GM18861 (cell line): ENCODE results near the gene FAN1.
"Not testable (repeated sequence)": the region's sequence is repeated elsewhere in the genome, so short reads cannot be mapped to it uniquely, and the experiment has no call there.

ENCODE experiments used
- ATAC-seq: cut with Tn5 transposase; IDR thresholded peaks from one replicate; pipeline ENCODE4 v1.9.1; 2021; ENCODE audit not compliant: unreplicated experiment

FAN1 gene

DNA sequence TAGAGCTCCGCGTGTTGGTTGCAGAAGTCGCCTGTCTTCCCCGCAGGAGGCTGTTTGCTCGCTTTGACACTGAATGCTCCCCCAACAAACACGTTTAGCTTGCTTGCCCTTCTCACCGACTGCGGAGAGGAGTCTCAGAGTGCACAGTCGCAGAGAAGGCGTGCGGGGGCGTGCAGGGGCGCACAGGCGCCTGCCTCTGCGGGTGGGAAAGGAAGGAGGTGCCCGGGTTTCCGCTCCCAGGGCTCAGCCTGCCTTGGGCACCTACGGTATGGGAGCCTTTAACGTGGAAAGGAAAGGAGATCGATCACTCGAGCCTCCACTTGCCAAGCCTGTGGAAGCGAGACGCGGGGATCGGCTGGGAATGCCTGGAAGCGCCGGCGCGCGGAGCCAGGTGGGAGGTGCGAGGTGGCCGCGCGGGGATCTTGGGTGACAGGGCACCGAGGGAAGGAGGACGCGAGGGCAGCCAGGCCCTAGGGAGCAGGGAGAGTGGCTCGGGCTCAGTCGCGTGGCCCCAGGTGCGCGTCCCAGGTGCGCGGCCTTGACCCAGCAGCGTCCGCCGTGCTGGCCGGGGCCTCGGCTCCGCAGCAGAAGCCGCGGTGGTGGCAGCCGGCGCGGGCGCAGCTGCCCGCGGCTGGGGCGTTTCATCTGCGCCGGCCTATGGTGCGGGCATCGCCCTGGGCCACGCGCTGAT is at the start of gene FAN1:
TSS of gene FAN1 (plus strand) at position 419 of the 691 bp plus-strand sequence. CDS start 749 bp downstream, outside the sequence.
- ATAC-seq, result peak; percentile 83

DNA sequence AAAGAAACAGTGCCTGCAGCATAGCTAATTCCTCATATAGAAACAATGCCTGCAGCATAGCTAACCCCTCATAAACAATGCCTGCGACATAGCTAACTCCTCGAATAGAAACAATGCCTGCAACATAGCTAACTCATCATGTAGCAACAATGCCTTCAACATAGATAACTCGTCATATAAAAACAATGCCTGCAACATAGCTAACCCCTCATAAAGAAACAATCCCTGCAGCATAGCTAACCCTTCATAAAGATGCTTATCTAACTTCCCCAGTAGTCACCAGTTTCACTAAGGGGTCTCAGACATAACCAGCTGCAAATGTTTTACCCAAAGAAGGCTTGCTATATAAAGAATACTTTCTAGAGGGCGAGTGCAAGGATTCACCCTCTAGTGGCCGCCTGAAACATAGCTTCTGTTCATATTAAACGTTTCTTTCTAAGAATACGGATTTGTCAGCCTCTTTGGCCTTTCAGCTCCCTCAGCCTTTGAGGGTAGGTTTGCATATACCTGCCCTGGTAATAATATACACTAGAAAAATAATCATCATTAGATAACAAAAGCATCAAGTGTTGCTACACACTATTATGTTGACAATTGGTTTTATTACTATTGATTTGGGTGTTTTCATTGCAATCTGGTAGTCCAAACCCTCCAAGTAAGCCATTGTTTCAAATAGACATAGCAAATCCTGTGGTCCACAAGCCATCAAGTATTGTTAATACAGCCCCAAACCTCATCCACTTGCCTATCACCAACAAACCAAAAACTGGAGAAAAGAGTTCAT is 44.4 kb upstream of the FAN1 start:
- no peak for ATAC-seq

DNA sequence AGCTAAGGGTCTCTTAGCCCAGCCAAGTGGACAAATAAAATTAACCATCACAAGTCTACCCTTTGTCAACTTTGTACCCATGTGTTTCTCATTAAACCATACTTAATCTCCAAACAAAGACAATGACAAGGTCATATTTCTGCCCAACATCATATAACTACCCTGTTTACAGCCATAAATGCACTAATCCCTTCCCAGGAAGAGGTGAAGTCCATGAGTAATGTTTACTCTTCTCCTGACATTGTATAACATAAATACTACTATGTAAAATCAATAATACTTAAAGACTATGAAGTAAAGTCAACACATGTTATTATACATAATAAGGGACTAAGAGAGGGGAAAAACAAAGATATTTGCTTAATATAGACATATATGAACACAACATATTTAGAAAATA is 38.5 kb upstream of the FAN1 start:
- no peak for ATAC-seq

DNA sequence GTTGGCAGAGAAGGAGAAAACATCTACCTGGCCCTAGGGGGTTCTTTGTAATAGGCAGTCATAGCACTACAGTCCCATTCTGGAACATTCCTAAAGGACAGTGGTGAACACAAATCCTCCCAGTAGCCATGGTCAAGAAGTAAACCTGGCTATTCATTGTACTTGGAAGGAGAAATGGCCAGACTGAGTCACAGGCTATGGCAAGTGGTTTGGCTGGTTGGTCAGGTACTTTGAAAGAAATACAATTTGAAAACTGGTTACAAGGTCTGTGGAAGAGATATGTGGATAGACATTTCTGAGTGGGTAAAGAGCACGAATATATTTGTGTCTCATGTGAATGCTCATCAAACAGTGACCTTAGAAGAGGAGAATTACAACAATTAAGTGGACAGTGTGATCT is 33.0 kb upstream of the FAN1 start:
- no peak for ATAC-seq

DNA sequence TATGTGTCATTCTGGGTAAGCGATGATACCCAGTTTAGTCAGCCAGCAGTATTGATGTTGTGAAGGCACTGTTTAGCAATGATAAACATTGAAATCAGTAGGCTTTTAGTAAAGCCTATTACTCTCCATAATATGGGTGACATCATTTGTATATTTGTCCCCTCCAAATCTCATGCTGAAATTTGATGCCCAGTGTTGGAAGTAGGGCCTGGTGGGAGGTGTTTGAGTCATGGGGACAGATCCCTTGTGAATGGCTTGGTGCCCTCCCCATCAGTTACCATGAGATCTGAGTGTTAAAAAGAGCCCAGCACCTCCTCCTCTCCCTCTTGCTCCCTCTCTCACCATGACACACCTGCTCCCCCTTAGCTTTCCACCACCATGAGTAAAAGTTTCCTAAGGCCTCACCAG is 31.4 kb upstream of the FAN1 start:
- ATAC-seq, result no peak

DNA sequence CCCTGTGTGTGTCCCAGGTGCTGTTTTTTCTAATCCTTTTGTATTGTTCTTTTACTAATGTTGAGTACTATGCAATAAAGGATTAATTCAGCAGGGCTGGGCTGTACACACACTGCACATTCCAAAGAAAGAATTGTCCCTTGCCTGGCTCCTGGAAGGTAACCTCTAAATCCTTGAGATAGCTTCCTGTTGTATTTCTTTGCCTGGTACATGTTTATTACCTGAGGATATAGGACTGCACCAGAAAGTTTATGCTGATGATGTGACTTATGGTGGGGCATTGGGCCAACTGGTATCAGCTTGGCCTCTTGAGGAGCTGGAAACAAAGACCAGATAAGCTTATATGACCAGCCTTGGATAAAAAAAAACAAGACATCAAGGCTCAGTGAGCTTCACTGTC is 26.6 kb upstream of the FAN1 start:
- ATAC-seq, result no peak

DNA sequence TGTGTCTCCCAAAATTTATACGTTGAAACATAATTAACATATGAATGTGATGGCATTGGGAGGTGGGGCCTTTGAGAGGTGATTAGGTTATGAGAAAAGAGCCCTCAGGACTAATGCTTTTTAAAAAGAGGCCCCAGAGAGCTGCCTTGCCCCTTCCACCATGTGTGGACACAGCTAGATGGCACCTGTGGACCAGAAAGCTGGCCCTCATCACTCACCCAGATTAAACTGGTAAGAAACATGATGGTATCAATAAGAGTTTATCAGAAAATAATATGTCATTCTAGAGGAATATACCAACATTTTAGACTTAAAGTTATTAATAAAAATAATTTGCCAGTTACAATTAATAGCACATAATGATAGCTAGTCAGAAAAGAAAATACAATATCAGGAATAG is 25.2 kb upstream of the FAN1 start:
- no peak for ATAC-seq

DNA sequence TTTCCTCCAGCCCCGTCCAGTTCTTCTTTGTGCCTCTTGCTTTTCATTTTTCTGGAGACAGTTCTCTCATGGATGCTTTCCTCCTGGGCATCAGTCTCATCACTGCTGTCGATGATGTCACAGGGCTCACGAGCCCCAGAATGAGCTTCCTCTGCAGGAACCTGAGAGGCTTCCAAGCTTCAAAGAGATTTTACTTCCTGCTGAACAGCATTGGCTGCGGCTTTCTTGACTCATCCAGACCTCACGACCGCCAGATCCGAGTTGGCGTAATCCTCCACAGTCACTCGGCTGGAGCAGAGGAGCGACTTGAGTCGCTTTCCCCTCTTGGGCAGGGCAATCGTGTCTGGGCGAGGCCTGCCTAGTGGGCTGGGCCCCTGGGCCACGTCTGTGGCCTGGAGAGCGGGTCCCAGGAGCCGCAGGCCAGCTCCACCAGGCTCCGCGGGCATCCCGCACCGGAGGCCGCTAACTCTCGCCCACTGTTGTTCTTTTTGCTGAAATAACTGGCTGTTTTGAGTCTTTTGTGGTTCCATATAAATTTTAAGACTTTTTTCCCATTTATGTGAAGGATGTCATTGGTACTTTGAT is 20.8 kb upstream of the FAN1 start:
- ATAC-seq, result no peak

DNA sequence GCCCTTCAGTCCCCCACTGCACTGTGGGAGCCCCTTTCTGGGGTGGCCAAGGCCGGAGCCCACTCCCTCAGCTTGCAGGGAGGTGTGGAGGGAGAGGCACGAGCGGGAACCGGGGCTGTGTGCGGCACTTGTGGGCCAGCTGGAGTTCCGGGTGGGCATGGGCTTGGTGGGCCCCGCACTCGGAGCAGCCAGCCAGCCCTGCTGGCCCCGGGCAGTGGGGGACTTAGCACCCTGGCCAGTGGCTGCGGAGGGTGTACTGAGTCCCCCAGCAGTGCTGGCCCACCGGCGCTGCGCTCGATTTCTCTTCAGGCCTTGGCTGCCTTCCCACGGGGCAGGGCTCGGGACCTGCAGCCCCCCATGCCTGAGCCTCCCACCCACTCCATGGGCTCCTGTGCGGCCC is 20.0 kb upstream of the FAN1 start:
- not testable (repeated sequence) for ATAC-seq

DNA sequence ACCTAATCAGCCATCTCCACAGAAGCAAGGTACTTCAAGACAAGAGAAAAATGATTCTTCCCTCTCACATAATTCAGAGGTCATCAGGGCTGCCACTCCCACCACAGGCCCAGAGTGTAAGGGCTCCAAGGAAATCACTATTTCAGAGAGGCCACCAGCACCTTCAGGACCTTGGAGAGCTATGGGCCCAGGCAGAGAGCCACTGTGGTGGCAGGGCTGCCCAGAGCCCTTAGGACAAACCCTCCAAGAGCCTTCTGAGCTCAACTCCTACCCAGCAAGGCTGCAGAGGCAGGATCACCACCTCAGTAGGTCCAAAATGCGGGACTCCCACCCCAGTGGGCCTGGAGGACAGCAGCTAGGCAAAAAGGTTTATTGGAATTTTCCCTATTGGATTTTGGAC is 17.9 kb upstream of the FAN1 start:
- no peak for ATAC-seq

DNA sequence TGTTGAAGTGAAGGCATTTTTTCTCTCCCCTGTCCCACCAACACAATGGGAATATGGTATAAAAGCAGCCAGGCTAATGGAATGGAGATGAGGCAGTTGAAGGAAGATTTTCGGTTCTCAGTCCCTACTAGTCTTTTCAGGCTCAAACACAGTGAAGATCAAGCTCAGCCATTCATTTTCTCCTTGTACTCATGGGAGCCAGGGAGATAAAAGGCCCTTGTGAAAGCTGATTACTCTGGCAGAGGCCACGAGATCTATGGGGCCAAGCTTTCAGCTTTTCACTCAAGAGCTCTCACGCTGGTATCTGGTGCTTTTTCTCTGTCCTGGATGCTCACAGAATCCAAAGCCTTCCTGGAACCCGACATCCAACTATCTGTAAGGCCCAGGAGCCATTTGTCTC is 14.5 kb upstream of the FAN1 start:
- no peak for ATAC-seq

DNA sequence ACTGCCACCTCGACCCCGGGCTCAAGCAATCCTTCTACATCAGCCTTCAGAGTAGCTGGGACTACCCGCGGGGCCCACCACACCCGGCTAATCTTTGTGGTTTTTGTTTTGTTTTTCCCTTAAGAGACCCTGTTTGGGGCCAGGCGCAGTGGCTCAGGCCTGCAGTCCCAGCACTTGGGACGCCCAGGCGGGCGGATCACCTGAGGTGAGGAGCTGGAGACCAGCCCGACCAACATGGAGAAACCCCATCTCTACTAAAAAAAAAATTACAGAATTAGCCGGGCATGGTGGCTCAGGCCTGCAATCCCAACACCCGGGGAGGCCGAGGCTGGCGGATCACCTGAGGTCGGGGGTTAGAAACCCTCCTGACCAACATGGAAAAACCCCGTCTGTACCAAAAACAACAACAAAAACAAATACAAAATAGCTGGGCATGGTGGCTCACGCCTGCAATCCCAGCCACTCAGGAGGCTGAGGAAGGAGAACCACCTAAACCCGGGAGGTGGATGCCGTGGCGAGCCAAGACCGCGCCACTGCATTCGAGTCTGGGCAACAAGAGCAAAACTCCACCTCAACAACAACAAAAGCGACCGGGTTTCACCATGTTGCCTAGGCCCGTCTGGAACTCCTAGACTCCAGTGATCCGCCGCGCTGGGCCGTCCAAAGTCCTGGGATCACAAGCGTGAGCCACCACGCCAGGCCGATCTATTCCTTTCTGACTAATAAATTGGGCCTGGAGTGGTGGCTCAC is 8.1 kb upstream of the FAN1 start:
- ATAC-seq, result no peak

DNA sequence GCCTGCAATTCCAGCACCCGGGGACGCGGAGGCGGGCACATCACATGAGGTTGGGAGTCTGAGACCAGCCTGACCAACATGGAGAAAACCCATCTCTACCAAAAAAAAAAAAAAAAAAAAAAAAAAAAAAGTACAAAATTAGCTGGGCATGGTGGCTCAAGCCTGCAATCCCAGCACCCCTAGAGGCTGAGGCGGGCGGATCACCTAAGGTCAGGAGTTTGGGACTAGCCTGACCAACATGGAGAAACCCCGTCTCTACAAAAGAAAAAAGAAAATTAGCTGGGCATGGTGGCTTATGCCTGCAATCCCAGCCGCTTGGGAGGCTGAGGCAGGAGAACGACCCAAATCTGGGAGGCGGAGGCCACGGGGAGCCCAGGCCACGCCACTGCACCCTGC is 7.5 kb upstream of the FAN1 start:
- no peak for ATAC-seq

DNA sequence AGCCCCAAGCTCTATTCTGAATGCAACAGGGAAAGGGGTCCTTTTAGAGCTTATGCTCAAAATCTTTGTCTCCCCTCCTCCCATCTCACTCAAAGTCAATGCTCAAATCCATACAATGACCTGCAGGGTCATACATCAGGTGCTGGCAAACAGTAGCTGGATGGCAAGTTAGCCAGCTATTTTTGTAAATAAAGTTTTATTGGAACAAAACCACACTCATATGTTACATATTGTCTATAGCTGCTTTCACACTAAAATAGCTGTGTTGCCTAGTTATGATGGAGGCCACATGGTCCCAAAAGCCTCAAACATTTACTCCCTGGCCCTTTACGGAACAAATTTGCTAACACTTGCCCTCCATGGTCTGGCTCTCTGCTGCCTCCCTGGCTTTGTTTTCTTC is 1.8 kb upstream of the FAN1 start:
- no peak for ATAC-seq

DNA sequence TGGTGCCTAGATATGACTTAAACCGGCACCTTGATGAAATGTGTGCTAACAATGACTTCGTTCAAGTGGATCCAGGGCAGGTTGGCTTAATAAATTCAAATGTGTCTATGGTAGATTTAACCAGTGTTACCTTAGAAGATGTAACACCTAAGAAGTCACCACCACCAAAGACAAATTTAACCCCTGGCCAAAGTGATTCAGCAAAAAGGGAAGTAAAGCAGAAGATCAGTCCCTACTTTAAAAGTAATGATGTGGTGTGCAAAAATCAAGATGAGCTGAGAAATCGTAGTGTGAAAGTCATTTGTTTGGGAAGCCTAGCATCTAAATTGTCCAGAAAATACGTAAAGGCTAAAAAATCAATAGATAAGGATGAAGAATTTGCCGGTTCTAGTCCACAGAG is 1.1 kb downstream of the FAN1 start:
- no peak for ATAC-seq

DNA sequence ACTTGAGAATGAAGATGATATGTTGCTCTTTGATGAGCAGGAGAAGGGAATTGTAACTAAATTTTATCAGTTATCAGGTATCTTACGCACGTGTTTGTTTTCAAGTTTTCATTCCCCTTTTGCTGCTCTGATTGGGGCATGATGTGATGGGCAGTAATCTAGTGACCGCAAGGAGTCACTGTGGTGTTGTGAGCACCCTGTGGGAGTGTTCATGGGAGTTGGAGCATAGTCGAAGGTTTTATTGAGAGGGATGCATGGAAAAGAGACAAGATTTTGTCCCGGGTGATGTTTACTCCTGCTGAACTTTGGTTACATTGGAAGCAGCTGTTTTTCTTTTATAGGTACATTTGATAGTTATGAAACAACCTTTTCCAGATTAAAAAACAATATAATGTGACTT is 2.1 kb downstream of the FAN1 start:
- no peak for ATAC-seq

DNA sequence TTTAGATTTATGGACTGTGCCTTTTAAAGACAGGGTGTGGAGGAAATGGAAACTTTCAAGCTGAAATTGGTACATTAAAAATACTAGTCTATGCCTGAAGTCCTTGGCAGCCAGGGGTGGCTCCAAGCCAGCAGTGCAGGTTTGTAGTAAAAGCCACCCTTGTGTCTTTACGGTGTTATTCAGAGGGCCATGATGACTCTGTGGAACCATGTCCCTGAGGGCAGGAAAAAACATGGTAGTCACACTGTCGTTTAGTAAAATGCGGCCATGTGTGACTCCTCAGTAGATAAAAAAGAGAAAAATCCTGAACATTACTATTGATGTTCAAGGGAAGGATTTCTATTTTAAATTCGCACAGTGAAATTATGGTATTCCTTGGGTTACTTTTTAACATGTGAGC is 2.7 kb downstream of the FAN1 start:
- no peak for ATAC-seq

DNA sequence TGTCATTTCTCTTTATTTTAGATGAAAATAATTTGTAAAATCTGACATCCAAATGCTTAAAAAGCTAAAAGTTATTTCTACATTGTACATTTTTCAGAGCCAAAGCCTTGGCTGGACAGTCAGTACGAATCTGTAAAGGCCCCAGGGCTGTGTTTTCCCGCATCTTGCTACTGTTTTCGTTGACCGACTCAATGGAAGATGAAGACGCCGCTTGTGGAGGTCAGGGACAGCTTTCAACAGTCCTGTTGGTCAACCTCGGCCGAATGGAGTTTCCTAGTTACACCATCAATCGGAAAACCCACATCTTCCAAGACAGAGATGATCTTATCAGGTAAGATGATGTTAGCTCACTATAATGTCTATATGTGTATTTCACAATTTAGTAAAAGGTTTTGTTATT is 10.0 kb downstream of the FAN1 start:
- ATAC-seq, result no peak

DNA sequence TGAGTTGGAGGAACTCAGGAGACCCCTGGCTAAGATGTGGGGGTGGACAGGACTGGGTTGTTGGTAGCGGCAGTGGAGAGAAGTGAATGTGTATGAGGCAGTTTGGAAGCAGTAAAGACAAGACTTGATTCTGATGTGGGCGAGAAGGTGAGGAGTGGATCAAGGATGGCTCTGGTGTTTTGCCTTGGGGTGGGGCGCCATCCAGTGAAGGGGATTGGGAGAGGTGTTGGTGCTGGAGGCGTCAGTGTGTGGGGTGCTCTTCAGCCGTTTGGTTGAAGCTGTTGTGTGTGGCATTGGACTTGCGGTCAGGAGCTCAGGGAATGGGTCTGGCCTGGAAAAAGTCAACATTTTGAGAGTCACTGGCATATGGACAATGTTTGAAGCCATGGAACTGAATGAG is 13.3 kb downstream of the FAN1 start:
- ATAC-seq, result no peak

DNA sequence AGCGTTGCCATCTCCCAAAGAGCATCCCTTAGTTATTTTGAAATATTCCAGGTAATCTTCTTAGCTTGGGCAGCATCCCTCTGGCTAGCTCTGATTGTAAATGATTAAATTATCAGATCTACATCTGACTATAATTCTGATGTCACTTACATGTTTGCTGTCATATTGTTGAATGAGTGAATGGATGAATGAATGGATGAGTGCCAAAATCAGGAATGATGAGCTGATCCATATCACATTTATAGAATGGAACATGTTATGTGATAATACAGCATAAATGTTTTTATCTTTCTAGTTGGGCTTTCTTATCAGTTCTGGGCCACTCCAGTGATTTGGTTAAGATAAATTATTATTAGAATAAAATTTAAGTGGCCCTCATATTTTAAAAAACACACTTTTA is 14.0 kb downstream of the FAN1 start:
- no peak for ATAC-seq

DNA sequence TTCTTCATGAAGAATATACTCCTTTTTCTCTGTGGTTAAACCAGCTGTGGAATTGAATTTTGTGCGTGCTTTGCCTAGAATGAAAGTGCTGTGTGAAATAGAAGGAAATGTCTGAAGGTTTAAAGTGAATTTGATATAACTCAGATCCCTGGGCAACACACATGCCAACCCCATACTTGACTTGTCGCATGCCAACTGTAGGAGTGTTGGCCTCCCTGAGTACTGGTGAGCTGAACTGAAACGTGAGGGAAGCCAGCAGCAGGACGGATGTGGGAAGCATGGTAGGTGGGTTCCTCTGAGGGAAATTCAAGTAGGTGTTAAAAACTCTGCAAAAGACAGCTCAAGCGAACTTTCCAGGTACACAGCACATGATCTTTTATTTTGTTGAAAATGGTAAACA is 14.7 kb downstream of the FAN1 start:
- ATAC-seq, result no peak
